ENCODE measurements around the gene SNX1.
"Not testable (repeated sequence)": the region's sequence is repeated elsewhere in the genome, so short reads cannot be mapped to it uniquely, and the experiment has no call there.

Gene SNX1

DNA sequence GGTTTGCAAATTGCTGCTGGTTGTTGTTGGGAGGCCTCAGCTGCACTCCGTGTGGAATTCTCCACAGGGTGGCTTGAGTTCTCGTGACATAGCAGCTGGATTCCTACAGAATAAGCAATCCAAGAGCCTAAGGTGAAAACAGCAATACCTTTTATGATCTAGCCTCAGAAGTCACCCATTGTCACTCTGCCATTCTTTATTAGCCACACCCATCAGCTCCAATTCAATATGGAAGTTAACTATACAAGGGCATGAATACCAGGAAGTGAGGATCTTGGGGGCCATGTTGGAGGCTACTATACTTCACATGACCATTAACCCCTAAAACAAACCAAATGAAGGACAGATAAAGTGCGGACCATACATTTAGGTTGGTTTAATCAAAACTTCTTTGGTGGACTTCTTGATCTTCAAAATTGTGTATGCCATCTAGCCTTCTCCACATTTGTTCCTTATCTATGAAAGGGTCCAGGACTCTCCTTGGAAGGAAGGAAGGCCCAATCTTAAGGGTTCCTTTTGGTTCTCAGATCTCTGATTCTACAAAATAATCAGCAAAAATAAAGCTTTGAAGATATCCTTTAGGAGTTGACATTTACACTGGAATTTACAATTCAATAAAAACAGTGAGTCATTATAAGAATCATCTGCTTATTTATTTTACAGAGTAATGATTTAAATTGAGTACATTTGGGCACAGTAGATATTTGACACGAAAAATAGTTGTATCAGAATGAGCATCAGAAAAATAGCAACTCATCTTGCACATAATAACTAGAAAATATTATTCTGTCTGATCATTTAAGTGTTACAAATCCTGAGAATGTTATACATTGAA, 23.6 kb upstream of the SNX1 start:
- Histone ChIP-seq H3K4me1 (ENCODE audit: insufficient read depth, low read length, poor library complexity, severe bottlenecking) (peaks cover 17% of the 10 kb centered on the region), H3K9me3 (ENCODE audit: insufficient read depth, low read depth, low read length) (no peaks in the 10 kb centered on the region), H3K79me2 (ENCODE audit: insufficient read depth, low read length) (no peaks in the 10 kb centered on the region), H3K9ac (ENCODE audit: low read depth, low read length, poor library complexity, severe bottlenecking) (no peak overlapping the region), H3K27me3 (ENCODE audit: insufficient read depth, low read length, poor library complexity, severe bottlenecking) (no peaks in the 10 kb centered on the region), H3K4me3 (ENCODE audit: low read length, poor library complexity, severe bottlenecking) (no peak overlapping the region), H3K36me3 (ENCODE audit: insufficient read depth, low read length) (peaks cover 35% of the 10 kb centered on the region; the same call in 1 of the 2 replicates), H3K4me2 (ENCODE audit: low read depth, low read length, poor library complexity, severe bottlenecking) (no peak overlapping the region), H3F3A (ENCODE audit: low read depth) (no peaks in the 10 kb centered on the region; the same call in 1 of the 2 replicates), H3K9me2 (replicated peaks; ENCODE audit: low read depth, low read length) (no peaks in the 10 kb centered on the region), H4K20me1 (ENCODE audit: insufficient read depth, low read length, poor library complexity, severe bottlenecking) (no peaks in the 10 kb centered on the region), H2AFZ (ENCODE audit: low read length) (no peak overlapping the region)
- no peak for TF ChIP-seq EZH2phosphoT487 (IDR thresholded peaks at IDR 0.05; ENCODE audit: borderline replicate concordance)
- no peak for TF ChIP-seq CTCF (conservative IDR thresholded peaks at IDR 0.05; ENCODE audit: low read length)

DNA sequence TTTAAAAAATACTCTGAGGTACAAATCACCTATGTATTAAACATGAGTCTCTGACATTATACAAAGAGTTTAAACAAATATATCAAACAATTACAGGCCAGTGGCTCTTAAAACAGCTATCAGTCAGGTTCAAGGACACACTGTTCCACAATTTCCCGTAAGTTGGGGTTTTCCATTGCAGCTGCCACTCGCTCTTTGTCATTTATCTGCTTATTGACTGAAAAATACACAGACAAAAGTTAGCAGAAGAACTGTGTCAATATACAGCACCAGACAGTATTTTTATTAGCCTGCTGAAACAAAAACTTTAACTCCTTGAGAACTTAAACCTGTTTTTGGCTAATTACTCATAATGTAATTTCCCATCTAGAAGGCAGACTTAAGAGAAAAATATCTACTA, 23.0 kb upstream of the SNX1 start:
- Histone ChIP-seq H3K9me2 (replicated peaks; ENCODE audit: low read depth, low read length) (no peaks in the 10 kb centered on the region), H3K36me3 (ENCODE audit: insufficient read depth, low read length) (peaks cover 35% of the 10 kb centered on the region; the same call in 1 of the 2 replicates), H3F3A (ENCODE audit: low read depth) (no peaks in the 10 kb centered on the region; the same call in 1 of the 2 replicates), H3K27me3 (ENCODE audit: insufficient read depth, low read length, poor library complexity, severe bottlenecking) (no peaks in the 10 kb centered on the region), H3K79me2 (ENCODE audit: insufficient read depth, low read length) (peaks cover 4% of the 10 kb centered on the region), H3K9ac (ENCODE audit: low read depth, low read length, poor library complexity, severe bottlenecking) (no peak overlapping the region), H3K9me3 (ENCODE audit: insufficient read depth, low read depth, low read length) (no peaks in the 10 kb centered on the region), H2AFZ (ENCODE audit: low read length) (no peak overlapping the region), H4K20me1 (ENCODE audit: insufficient read depth, low read length, poor library complexity, severe bottlenecking) (no peaks in the 10 kb centered on the region), H3K4me2 (ENCODE audit: low read depth, low read length, poor library complexity, severe bottlenecking) (no peak overlapping the region), H3K4me3 (ENCODE audit: low read length, poor library complexity, severe bottlenecking) (no peak overlapping the region), H3K4me1 (ENCODE audit: insufficient read depth, low read length, poor library complexity, severe bottlenecking) (peaks cover 14% of the 10 kb centered on the region)
- no peak for TF ChIP-seq CTCF (conservative IDR thresholded peaks at IDR 0.05; ENCODE audit: low read length)
- no peak for TF ChIP-seq EZH2phosphoT487 (IDR thresholded peaks at IDR 0.05; ENCODE audit: borderline replicate concordance)

- not testable (repeated sequence) for H3F3A ChIP-seq (ENCODE audit: low read depth); H4K20me1 ChIP-seq (ENCODE audit: insufficient read depth, low read length, poor library complexity, severe bottlenecking); H3K9ac ChIP-seq (ENCODE audit: low read depth, low read length, poor library complexity, severe bottlenecking); H3K4me1 ChIP-seq (ENCODE audit: insufficient read depth, low read length, poor library complexity, severe bottlenecking); H3K79me2 ChIP-seq (ENCODE audit: insufficient read depth, low read length); H3K9me3 ChIP-seq (ENCODE audit: insufficient read depth, low read depth, low read length); H3K9me2 ChIP-seq (replicated peaks; ENCODE audit: low read depth, low read length); H3K4me3 ChIP-seq (ENCODE audit: low read length, poor library complexity, severe bottlenecking); H3K27me3 ChIP-seq (ENCODE audit: insufficient read depth, low read length, poor library complexity, severe bottlenecking); H3K4me2 ChIP-seq (ENCODE audit: low read depth, low read length, poor library complexity, severe bottlenecking); H2AFZ ChIP-seq (ENCODE audit: low read length)
- peaks cover 36% of the 10 kb centered on the region; the same call in 1 of the 2 replicates for H3K36me3 ChIP-seq (ENCODE audit: insufficient read depth, low read length)
These were observed 22.3 kb upstream of the SNX1 start for GRCh38 chr15:64073496-64073895.

DNA sequence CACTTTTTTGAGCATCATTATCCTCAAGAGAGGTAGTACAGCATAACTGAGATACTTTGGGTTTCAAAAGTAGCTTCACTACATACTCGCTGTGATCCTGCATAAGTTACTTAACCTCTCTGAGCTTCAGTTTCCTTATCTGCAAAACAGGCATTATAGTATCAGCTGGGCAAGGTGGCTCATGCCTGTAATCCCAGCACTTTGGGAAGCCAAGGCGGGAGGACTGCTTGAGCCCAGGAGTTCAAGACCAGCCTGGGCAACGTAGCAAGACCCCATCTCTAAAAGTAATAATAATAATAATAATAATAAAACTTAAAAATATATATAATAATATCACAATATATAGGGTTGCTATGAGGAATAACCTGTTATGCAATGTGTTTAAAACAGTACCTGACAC, 13.0 kb upstream of the SNX1 start:
- H4K20me1 ChIP-seq (ENCODE audit: insufficient read depth, low read length, poor library complexity, severe bottlenecking), result no peaks in the 10 kb centered on the region
- no peaks in the 10 kb centered on the region for H3K9me2 ChIP-seq (replicated peaks; ENCODE audit: low read depth, low read length)
- no peak overlapping the region for H3K9ac ChIP-seq (ENCODE audit: low read depth, low read length, poor library complexity, severe bottlenecking)
- no peak overlapping the region for H3K4me3 ChIP-seq (ENCODE audit: low read length, poor library complexity, severe bottlenecking)
- no peaks in the 10 kb centered on the region for H3F3A ChIP-seq (ENCODE audit: low read depth)
- TF ChIP-seq EZH2phosphoT487 (IDR thresholded peaks at IDR 0.05; ENCODE audit: borderline replicate concordance) (no peak), CTCF (conservative IDR thresholded peaks at IDR 0.05; ENCODE audit: low read length) (no peak)
- no peak overlapping the region for H3K4me2 ChIP-seq (ENCODE audit: low read depth, low read length, poor library complexity, severe bottlenecking)
- H3K36me3 ChIP-seq (ENCODE audit: insufficient read depth, low read length), result peaks cover 8% of the 10 kb centered on the region; the same call in 1 of the 2 replicates
- H2AFZ ChIP-seq (ENCODE audit: low read length), result no peak overlapping the region
- no peaks in the 10 kb centered on the region for H3K4me1 ChIP-seq (ENCODE audit: insufficient read depth, low read length, poor library complexity, severe bottlenecking)
- peaks cover 1% of the 10 kb centered on the region for H3K79me2 ChIP-seq (ENCODE audit: insufficient read depth, low read length)
- no peaks in the 10 kb centered on the region for H3K27me3 ChIP-seq (ENCODE audit: insufficient read depth, low read length, poor library complexity, severe bottlenecking)
- no peaks in the 10 kb centered on the region for H3K9me3 ChIP-seq (ENCODE audit: insufficient read depth, low read depth, low read length)

All from Loucy (cell line).